GM18867 (cell line): ENCODE data around the gene ACTA2.
A peak's percentile ranks its signal among the peaks of the same experiment; 100 is the strongest.

Experiments used
- ATAC-seq: cut with Tn5 transposase; IDR thresholded peaks from one replicate; pipeline ENCODE4 v1.9.1; 2021; ENCODE audit warnings: mild to moderate bottlenecking, moderate library complexity; ENCODE audit not compliant: unreplicated experiment

ACTA2 gene

GRCh38 chr10:88953662-88954061 lies 1.1 kb upstream of the ACTA2 start:
- ATAC-seq = no peak

- ATAC-seq = no peak
Measured at GRCh38 chr10:88949912-88950837, 2.4 kb downstream of the ACTA2 start.

DNA sequence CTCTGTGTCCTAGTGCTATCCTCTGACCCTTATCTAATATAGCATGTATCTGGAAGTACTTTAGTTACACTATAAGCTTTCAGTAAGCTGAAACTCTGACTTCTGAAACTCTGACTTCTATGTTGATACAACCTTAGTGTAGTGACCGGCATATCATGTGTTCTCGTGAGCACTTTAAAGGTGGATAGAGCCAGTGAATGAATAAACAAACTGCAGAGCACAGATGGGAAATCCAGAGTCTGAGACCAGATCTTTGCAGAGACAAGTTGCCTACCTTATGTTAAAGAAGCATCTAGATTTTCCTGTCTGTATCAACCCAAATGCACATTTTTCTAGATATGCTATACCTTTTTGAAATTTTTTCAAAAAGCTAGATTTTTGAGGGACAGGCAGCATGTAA lies 3.5 kb downstream of the ACTA2 start:
- no peak for ATAC-seq

DNA sequence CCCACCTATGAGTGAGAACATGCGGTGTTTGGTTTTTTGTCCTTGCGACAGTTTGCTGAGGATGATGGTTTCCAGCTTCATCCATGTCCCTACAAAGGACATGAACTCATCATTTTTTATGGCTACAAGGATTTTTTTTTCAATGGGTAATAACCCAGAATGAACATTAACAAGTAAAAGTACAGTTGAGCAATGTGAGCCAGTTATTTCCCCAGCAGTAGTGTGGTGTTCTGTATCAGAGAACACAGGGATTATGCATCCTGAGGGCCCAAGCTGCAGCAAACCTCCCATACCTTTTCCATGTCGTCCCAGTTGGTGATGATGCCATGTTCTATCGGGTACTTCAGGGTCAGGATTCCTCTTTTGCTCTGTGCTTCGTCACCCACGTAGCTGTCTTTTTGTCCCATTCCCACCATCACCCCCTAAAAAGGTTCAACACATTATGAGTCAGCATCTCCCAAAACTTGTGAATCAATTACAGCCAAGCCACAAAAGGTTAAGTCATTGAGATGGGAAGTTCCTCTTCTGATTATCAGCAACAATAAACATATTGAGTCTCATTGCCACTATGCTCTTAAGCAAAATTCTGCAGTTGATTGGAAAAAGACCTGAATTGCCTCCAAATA lies 5.5 kb downstream of the ACTA2 start:
- ATAC-seq = no peak

DNA sequence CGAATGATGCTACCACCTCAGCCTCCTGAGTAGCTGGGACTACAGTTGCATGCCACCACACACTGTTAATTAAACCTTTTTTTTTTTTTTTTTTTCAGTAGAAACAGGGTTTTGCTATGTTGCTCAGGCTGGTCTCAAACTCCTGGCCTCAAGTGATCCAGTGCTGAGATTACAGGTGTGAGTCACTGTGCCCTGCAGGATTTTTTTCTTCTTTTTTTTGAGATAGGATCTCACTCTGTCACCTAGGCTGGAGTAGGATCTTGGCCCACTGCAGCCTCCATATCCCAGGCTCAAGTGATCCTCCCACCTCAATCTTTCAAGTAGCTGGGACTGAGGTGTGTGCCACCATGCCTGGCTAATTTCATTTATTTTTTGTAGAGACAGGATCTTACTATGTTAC lies 6.4 kb downstream of the ACTA2 start:
- no peak for ATAC-seq

DNA sequence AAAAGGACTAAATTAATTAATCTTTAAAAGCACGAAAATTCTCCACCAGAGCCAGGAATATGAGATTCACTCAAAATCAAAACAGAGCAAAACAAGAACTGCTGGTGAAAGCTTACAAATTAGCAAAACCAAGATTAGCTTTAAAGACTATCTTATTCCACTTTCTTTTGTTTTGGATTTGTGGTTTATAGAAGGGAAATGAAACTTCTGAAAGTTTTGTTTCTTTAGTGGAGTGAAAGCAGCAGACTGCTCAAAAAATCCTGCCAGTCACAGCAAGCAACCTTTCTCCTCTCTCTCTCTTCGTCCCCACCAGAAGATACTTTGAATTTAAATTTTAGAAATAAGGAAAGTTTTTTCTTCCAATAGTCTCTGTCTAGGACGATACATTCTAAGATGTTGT lies 7.8 kb downstream of the ACTA2 start:
- peak; percentile 55 for ATAC-seq

GRCh38 chr10:88943778-88944177 lies 8.8 kb downstream of the ACTA2 start:
- no peak for ATAC-seq

DNA sequence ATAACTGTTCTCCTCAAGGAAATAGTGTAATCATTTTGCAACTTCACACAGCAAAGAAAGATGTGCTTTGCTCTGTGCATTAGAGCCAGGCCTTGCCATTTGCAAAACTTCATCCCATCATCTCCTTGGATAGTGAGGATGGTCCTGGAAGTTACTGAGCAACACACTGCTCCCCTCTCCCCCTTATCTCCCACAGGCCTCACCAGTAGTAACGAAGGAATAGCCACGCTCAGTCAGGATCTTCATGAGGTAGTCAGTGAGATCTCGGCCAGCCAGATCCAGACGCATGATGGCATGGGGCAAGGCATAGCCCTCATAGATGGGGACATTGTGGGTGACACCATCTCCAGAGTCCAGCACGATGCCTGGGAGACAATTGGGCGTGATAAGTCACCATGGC lies 11.5 kb downstream of the ACTA2 start:
- ATAC-seq = no peak

GRCh38 chr10:88938938-88939337 lies 13.6 kb downstream of the ACTA2 start:
- ATAC-seq = no peak

- no peak for ATAC-seq
Measured at GRCh38 chr10:88938039-88938438, 14.5 kb downstream of the ACTA2 start.

DNA sequence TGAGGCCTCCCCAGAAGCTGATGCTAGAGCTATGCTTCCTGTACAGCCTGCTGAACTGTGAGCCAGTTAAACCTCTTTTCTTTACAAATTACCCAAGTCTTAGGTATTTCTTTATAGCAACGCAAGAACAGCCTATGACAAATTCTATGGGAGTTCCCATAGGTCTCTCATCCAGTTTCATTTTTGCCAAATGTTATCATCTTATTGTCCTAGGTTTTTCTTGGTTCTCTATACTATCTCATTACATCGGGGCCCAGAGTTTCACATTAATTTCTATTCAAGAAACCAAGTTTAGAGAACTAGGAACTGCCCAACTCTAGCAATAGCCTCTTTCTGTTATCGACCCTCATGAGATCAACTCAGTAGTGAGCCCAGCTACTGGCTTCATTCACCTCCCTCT lies 15.9 kb downstream of the ACTA2 start:
- ATAC-seq = no peak

GRCh38 chr10:88934900-88935672 lies 17.5 kb downstream of the ACTA2 start:
- ATAC-seq = no peak

GRCh38 chr10:88933564-88933963 lies 19.0 kb downstream of the ACTA2 start:
- ATAC-seq = no peak

DNA sequence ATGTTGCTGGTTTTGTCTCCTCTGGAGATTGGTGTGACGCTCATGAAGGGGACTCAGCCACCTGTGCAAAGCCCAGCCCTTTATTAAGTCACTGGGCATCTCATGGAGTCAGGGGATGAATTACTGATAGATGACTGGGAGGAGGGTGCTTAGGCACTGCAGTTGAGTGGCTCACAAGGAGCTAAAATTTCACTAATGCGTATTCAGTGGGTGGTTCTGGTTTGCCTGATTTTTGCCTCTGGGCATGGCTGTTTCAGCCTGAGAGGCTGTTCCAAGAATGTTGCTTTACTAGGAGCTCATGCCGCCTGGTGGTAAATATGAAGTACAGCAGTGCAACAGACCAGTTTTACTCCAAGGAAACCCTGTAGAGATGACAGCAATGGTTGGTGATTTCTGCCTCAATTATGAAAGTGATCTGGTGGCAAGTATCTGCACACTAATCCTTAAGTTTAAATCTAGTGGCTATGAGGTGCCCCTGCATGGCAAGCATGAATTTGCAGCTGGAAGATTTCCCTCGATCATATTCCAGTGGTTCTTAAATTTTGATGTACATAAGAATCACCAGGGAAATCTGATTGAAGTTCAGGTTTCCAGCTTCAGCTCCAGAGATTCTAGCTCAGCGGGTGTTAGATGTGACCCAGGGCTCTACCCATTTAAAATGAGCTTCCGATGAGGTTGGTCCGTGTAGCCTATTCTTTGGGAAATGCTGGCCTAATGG lies 19.9 kb downstream of the ACTA2 start:
- ATAC-seq = peak; percentile 71

DNA sequence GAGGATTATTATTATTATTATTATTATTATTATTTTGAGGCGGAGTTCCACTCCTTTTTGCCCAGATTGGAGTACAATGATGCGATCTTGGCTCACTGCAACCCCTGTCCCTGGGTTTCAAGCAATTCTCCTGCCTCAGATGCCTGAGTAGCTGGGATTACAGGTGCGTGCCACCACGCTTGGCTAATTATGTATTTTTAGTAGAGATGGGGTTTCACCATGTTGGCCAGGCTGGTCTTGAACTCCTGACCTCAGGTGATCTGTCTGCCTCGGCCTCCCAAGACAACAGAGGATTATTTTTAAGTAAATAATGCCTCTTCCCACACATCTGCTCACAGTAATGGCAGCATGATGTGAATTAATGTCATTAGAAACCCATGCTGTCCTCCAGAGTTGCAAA lies 20.5 kb downstream of the ACTA2 start:
- ATAC-seq = peak; percentile 9

DNA sequence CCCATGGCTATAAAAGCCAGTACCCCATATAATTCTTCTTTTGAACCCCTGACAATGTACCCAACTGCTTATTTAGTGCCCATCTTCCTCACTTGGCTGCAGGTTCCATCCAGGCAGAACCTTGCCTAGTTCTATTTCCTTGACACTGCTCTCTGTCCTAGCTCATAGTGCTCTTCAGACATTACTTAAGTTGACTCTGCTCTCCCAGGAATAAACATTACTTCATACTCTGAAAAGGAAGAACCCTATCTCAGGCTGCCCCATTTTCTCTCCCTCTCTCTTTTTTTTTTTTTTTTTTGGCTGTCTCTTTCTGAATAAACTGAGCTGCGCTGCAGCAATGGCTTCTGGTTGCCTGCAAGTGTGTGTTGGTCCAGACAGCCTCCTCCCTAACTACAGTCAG lies 21.0 kb downstream of the ACTA2 start:
- no peak for ATAC-seq

GRCh38 chr10:88928254-88928653 lies 24.3 kb downstream of the ACTA2 start:
- ATAC-seq = no peak

DNA sequence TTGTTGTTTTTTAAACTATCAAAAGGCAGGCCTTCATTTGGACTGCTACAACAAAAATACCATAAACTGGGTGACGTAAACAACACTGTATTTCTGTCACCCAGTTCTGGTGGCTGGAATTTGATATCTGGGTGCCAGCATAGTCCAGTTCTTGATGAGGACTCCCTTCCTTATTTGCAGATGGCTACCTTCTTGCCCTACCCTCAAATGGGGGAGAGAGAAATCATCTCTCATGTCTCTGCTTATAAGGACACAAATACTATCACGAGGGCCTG lies 25.2 kb downstream of the ACTA2 start:
- ATAC-seq = no peak

DNA sequence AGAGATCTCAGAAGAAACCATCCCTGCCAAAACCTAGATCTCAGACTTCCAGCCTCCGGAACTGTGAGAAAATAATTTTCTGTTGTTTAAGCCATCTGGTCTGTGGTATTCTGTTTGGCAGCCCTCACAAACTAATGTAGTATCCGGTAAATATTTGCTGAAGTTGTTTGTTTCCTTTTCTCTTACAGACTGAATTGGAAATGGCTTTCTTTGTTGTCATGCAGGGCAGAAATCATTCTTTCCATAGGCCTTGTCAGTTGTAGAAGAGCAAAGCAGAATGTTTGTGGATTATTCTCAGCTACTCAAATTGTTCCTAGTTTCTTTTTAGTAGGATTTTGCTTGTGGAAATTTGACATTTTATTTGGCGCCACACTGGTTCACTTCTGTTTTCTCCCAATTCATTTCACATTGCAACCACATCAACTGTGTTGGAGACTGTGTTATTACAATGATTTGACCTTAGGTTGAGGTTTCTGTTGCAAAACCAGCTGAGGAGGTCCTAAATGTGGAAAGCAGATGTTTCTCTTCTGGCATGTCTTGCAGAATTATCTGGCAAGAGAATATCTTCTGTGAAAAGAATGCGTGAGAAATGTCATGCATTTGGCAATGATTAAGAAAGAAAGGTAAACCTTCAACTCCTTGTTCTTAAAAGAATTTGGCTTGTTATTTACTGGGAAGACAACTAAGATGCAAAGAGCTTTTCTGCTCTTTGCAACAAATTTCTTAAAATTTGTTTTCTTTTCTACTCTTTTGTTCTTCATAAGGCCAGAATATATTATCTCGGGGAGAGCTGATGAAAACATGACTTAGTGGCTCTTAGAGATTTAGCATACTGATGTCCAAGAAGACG lies 25.8 kb downstream of the ACTA2 start:
- ATAC-seq = no peak

- ATAC-seq = no peak
Measured at GRCh38 chr10:88923520-88923919, 29.1 kb downstream of the ACTA2 start.
